ENCODE results near the gene MAVS. TPM values are rescaled to one million over a fixed set of nuclear protein-coding genes. Genes with fewer than 3 reads are reported as not detected.
"Not testable (repeated sequence)": the region's sequence is repeated elsewhere in the genome, so short reads cannot be mapped to it uniquely, and the experiment has no call there.

MAVS gene
- total RNA-seq, 4 donors from 2014 or later = 17.2 to 28.2 (median 27.1) TPM

- no peak overlapping the region for H3K4me3 ChIP-seq (ENCODE audit: low read depth, poor library complexity, severe bottlenecking)
- intact Hi-C loops (cut with DNase I; ENCODE audit: low total_unique reads) = no loop called here
- 58 to 62% methylated on average over 3 of the region's 3 CpGs for WGBS, 2 donors
- no peak for DNase-seq (ENCODE audit: low spot score in 2 of 2)
- no peak for TF ChIP-seq POLR2A (IDR thresholded peaks at IDR 0.05)
Observed at GRCh38 chr20:3874194-3874844, 27.7 kb downstream of the MAVS start.

GRCh38 chr20:3875378-3875974 is 28.8 kb downstream of the MAVS start:
- no peak overlapping the region for H3K4me3 ChIP-seq (ENCODE audit: low read depth, poor library complexity, severe bottlenecking)
- WGBS, 2 donors = 81 to 86% methylated on average over 9 of the region's 9 CpGs
- DNase-seq (ENCODE audit: low spot score in 2 of 2) = no peak
- intact Hi-C loops (cut with DNase I; ENCODE audit: low total_unique reads) = no loop called here
- TF ChIP-seq POLR2A (IDR thresholded peaks at IDR 0.05) (no peak), CTCF (IDR thresholded peaks at IDR 0.05) (no peak)

GRCh38 chr20:3876000-3876399 is 29.4 kb downstream of the MAVS start:
- no peak for TF ChIP-seq CTCF (IDR thresholded peaks at IDR 0.05)
- intact Hi-C loops (cut with DNase I; ENCODE audit: low total_unique reads) = no loop called here
- no peak overlapping the region for H3K4me3 ChIP-seq (ENCODE audit: low read depth, poor library complexity, severe bottlenecking)
- 61 to 76% methylated on average over 1 of the region's 1 CpG for WGBS, 2 donors
- DNase-seq (ENCODE audit: low spot score in 2 of 2) = no peak

GRCh38 chr20:3876676-3877075 is 30.0 kb downstream of the MAVS start:
- DNase-seq (ENCODE audit: low spot score in 2 of 2) = no peak
- TF ChIP-seq POLR2A (IDR thresholded peaks at IDR 0.05) (no peak), CTCF (IDR thresholded peaks at IDR 0.05) (no peak)
- intact Hi-C loops (cut with DNase I; ENCODE audit: low total_unique reads) = no loop called here
- H3K4me3 ChIP-seq (ENCODE audit: low read depth, poor library complexity, severe bottlenecking) = no peak overlapping the region

GRCh38 chr20:3878921-3879274 is 32.3 kb downstream of the MAVS start:
- intact Hi-C loops (cut with DNase I; ENCODE audit: low total_unique reads); DNase-seq (ENCODE audit: low spot score in 2 of 2); H3K4me3 ChIP-seq (ENCODE audit: low read depth, poor library complexity, severe bottlenecking): not testable (repeated sequence)
- 96 to 98% methylated on average over 4 of the region's 4 CpGs for WGBS, 2 donors

GRCh38 chr20:3885715-3886114 is 39.1 kb downstream of the MAVS start:
- TF ChIP-seq CTCF (IDR thresholded peaks at IDR 0.05) = no peak
- no peak for TF ChIP-seq POLR2A (IDR thresholded peaks at IDR 0.05)
- intact Hi-C loops (cut with DNase I; ENCODE audit: low total_unique reads) = no loop called here
- no peak overlapping the region for H3K4me3 ChIP-seq (ENCODE audit: low read depth, poor library complexity, severe bottlenecking)
- 81 to 87% methylated on average over 3 of the region's 3 CpGs for WGBS, 2 donors
- no peak for DNase-seq (ENCODE audit: low spot score in 2 of 2)
